Common myeloid progenitor, CD34-positive (primary cell): ENCODE measurements around the gene WNK3.

ENCODE experiments used
- CTCF ChIA-PET: fragments of 350-600 bp; sonication (Branson Sonifier 250); formaldehyde crosslinking; loops from one replicate; lab custom pipeline; 2021; ENCODE audit warnings: antibody characterized with exemption; lab: Charles Lee
- POLR2A ChIA-PET: fragments of 350-600 bp; sonication (Branson Sonifier 250); formaldehyde crosslinking; loops from one replicate; lab custom pipeline; 2021; ENCODE audit warnings: antibody characterized with exemption; lab: Charles Lee
- DNase-seq, 3 donors: peaks; one replicate each; pipeline versions ENCODE4 v3.0.0 to v3.0.0-alpha.2; 2013
- H3K27ac ChIP-seq, 2 experiments: 1 replicate in 1 of 2; 2 replicates in 1 of 2; pipeline ENCODE4 v1.7.0; 2013; ENCODE audit warnings: inconsistent platforms in 2 of 2, low read length in 2 of 2, mild to moderate bottlenecking in 2 of 2, low read depth in 1 of 2, moderate library complexity in 1 of 2; ENCODE audit not compliant: severe bottlenecking in 2 of 2, insufficient read depth in 1 of 2, poor library complexity in 1 of 2
- H3K27me3 ChIP-seq, 5 experiments: replicated peaks in 2 of 5; 1 replicate in 3 of 5; 2 replicates in 2 of 5; pipeline versions ENCODE4 v1.6.1 to v1.7.0; 2013; ENCODE audit warnings: low read length in 4 of 5, mild to moderate bottlenecking in 2 of 5, moderate library complexity in 2 of 5, inconsistent platforms in 1 of 5; ENCODE audit not compliant: insufficient read depth in 5 of 5, control insufficient read depth in 4 of 5
- H3K36me3 ChIP-seq, 4 experiments: 1 replicate in 2 of 4; 2 replicates in 2 of 4; pipeline versions ENCODE4 v1.6.1 to v1.7.0; 2013; ENCODE audit warnings: low read length in 3 of 4, control low read depth in 1 of 4, mild to moderate bottlenecking in 1 of 4; ENCODE audit not compliant: control insufficient read depth in 4 of 4, insufficient read depth in 4 of 4
- H3K4me1 ChIP-seq, 4 experiments: 1 replicate in 3 of 4; 2 replicates in 1 of 4; pipeline versions ENCODE4 v1.6.1 to v1.7.1; 2013; ENCODE audit warnings: low read length in 3 of 4, mild to moderate bottlenecking in 3 of 4, control low read depth in 1 of 4, inconsistent platforms in 1 of 4, moderate library complexity in 1 of 4; ENCODE audit not compliant: control insufficient read depth in 4 of 4, insufficient read depth in 4 of 4; ENCODE audit errors: control extremely low read depth in 1 of 4
- H3K4me3 ChIP-seq, 7 experiments: 1 replicate in 4 of 7; 2 replicates in 3 of 7; pipeline versions ENCODE4 v1.5.1 to v1.7.0; 2013; ENCODE audit warnings: mild to moderate bottlenecking in 7 of 7, low read length in 6 of 7, moderate library complexity in 6 of 7, inconsistent platforms in 2 of 7, low read depth in 2 of 7, control low read depth in 1 of 7; ENCODE audit not compliant: insufficient read depth in 4 of 7, control insufficient read depth in 1 of 7; ENCODE audit errors: extremely low read depth in 1 of 7
- H3K9me3 ChIP-seq, 5 experiments: 1 replicate in 4 of 5; 2 replicates in 1 of 5; pipeline versions ENCODE4 v1.6.1 to v1.7.1; 2013; ENCODE audit warnings: low read length in 4 of 5, mild to moderate bottlenecking in 2 of 5, inconsistent platforms in 1 of 5, low read depth in 1 of 5, moderate library complexity in 1 of 5; ENCODE audit not compliant: control insufficient read depth in 4 of 5, insufficient read depth in 2 of 5; ENCODE audit errors: control extremely low read depth in 1 of 5
- WGBS: methylation state at CpG from one replicate; pipeline ENCODE4 v1.1.5; 2013; ENCODE audit not compliant: insufficient coverage; 5-methylcytosine and 5-hydroxymethylcytosine counted together

WNK3 gene

DNA sequence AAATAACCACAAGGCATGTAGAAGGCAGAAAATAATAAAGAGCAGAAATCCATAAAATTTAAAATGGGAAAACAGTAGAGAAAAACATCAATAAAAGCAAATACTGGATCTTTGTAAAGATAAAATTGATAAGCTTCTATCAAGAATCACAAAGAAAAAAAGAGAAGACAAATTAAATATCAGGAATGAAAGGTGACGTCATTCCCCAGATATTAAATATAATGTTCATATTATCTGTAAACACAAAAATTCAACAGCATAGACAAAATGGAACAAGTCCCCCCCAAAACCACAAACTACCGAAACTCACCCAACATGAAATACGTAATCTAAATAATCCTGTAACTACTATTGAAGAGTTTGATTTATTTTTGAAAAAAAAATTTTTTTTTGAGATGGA is 144.2 kb downstream of the WNK3 start:
- no peak for DNase-seq
- no peaks in the 10 kb centered on the region for H3K36me3 ChIP-seq
- CTCF ChIA-PET = no interaction called here
- no peak overlapping the region for H3K27ac ChIP-seq
- peaks cover 0 to 3% (median 0%) of the 10 kb centered on the region in 5 experiments for H3K9me3 ChIP-seq
- POLR2A ChIA-PET = no interaction called here
- H3K27me3 ChIP-seq = no peaks in the 10 kb centered on the region
- no peaks in the 10 kb centered on the region for H3K4me1 ChIP-seq
- no CpG with 5 or more reads among the region's 3 CpGs for WGBS
- H3K4me3 ChIP-seq = no peak overlapping the region

DNA sequence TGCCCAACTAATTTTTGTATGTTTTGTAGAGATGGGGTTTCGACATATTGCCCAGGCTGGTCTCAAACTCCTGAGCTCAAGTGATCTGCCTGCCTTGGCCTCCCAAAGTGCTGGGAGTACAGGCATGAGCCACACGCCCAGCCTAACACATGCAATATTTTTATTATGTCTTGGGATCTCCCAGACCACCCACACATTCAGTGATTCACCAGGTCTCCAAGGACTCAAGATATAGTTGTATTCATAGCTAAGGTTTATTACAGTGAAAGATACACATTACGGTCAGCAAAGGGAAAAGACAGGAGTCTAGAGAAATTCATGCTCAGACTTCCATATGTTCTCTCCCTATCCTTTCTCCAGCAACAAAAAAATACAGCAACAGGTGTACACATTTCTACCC is 149.3 kb downstream of the WNK3 start:
- WGBS = 83% methylated on average over 1 of the region's 3 CpGs
- Histone ChIP-seq H3K36me3 (no peaks in the 10 kb centered on the region), H3K4me3 (no peak overlapping the region), H3K27me3 (no peaks in the 10 kb centered on the region), H3K27ac (no peak overlapping the region), H3K9me3 (no peaks in the 10 kb centered on the region), H3K4me1 (no peaks in the 10 kb centered on the region)
- POLR2A ChIA-PET = no interaction called here
- CTCF ChIA-PET = no interaction called here
- DNase-seq = no peak

DNA sequence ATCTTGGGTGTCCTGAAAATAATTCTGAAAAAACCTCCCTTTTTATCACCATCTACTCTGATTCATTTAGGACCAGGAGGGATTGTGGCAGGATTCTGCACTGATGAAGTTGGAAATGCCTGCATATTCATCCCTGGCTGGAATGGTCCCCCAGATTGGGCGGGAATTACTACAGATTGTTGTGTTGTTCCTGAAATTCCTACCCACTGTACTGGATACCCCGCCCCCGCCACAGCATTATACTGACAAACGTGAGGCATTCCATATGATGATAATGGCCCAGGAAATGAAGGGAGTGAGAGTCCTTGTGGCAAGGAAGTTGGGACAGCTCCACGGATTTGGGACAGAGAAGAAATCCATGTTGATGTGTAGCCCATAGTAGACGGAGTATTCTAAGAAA is 159.6 kb downstream of the WNK3 start:
- 66% methylated on average over 4 of the region's 6 CpGs for WGBS
- POLR2A ChIA-PET = no interaction called here

DNA sequence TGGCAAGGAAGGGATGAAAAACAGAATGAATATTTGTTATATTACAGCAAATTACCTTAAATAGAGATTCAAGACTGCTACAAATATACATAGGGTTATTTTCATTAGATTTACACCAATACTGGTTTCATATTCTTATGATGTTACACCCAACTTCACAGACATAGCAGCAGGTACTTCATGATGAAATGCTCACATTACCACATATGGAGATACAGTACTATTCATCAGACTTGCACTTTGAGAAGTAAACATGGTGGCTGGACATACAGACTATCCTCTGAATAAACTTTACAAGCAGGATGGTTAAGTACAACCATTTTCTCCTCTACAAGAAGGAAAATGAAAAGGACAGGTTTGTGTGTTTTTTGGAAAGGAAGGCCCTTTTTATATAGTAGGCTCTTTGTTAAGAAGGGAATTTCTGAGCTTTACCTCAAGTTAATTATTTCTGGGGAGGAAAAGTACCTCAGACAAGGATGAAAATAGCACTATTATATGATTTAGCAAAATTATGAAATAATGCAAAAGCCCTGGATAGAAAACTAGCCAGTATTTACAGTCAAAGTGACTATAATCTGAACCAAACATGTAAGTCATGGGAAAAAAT is 162.8 kb downstream of the WNK3 start:
- CTCF ChIA-PET = no interaction called here
- no peak overlapping the region for H3K4me3 ChIP-seq
- H3K4me1 ChIP-seq = no peaks in the 10 kb centered on the region
- no peaks in the 10 kb centered on the region for H3K9me3 ChIP-seq
- no peaks in the 10 kb centered on the region for H3K36me3 ChIP-seq
- DNase-seq = no peak
- POLR2A ChIA-PET = no interaction called here
- no peak overlapping the region for H3K27ac ChIP-seq
- peaks cover 0 to 2% (median 0%) of the 10 kb centered on the region in 5 experiments for H3K27me3 ChIP-seq

More for the DNA sequence above, 159.6 kb downstream of the WNK3 start:
- CTCF ChIA-PET = no interaction called here
- H3K4me1 ChIP-seq = no peaks in the 10 kb centered on the region
- H3K9me3 ChIP-seq = no peaks in the 10 kb centered on the region
- peaks cover 0 to 4% (median 0%) of the 10 kb centered on the region in 5 experiments for H3K27me3 ChIP-seq
- no peaks in the 10 kb centered on the region for H3K36me3 ChIP-seq
- no peak overlapping the region for H3K27ac ChIP-seq
- DNase-seq = no peak
- H3K4me3 ChIP-seq = no peak overlapping the region

DNA sequence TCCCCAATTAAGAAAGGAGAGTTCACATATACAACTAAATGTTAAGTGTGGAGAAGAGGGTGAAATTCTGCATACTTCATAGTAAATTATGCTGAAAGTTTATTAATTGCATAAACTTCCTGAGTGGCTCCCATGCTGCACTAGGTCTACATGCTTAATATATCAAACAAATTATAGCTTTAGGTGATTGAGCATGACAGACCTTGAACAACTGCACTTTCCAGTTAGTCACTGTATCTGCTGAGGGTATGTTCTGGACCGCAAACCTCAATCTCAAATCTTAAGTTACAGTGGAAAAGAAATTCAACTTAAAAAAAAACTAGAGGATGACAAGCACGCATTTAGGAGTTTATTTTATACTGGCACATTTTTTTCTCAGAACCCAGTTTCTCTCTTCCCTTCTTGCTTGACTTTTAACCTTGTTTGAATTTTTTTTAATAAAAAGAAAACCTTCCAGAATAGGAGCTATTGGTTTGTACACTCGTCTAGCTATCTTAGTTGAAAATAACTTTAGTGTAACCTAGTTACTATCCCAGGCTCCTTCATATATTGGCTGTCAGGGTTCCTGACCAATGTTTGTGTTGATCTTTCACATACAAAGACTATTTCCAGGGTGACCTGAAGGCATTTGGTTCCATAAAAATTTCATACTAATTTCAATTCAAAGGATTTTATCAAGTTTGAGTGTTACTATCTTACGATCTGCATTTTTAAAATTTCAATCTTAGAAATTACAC is 164.6 kb downstream of the WNK3 start:
- no peak overlapping the region for H3K4me3 ChIP-seq
- POLR2A ChIA-PET = no interaction called here
- CTCF ChIA-PET = no interaction called here
- H3K9me3 ChIP-seq = no peaks in the 10 kb centered on the region
- WGBS = 100% methylated on average over 1 of the region's 4 CpGs
- no peak overlapping the region for H3K27ac ChIP-seq
- no peaks in the 10 kb centered on the region for H3K4me1 ChIP-seq
- no peaks in the 10 kb centered on the region for H3K36me3 ChIP-seq
- no peak for DNase-seq
- H3K27me3 ChIP-seq = peaks cover 0 to 2% (median 0%) of the 10 kb centered on the region in 5 experiments

DNA sequence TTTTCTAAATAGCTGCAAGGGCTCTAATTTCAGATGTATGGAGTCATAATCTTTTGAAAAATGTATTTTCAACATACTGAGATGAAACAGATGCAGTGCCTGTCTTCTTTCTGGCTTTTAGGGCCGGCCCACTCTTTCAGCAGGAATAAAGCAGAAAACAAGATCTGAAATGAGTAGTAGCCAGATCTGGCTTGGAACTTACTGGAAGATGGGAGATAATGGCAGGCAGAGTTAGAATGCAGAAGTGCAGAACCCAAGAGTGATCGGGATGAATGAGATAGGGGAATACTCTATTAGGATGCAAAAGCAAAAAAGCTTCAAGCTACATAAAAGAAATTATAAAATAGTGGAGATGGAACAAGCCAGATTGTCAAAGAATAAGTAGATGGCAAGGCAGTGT is 173.4 kb downstream of the WNK3 start:
- H3K36me3 ChIP-seq = no peaks in the 10 kb centered on the region

DNA sequence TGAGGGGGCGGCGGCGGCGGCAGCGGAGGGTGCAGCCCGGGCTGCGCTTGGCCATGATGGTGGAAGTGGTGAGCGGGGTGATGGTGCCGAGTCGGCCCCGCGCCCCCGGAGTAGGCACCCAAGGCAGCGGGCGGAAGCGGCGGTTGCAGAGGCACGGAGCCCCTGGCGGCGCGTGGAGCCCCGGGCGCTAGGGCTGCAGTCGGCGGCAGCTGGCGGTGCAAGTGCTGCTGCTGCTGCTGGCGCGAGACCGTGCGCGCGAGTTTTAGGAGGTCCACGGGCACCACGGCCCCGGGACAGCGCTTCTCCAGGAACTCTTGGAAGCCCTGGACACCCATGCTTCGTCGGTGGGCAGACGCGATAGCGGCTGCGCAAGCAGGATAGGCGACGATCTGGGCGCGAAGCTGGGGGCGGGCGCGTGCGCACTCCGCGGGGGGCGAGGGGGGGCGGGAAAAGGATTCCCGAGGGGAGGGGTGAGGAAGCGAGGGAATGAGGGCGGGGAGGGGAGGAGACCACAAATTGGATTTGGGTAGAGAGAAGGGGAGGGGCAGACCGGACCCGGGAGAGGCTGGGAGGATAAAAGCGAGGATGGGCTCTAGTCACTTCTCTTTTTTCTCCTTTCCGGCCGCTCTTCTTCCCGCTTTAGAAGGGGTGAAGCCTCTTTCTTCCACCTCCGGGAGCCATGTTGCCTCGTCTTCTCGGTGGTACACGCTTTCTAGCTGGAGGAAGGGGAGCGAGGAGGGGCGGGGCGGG is 174.8 kb downstream of the WNK3 start, which contains the start of gene FAM120C:
Gene FAM120C (minus strand): TSS at position 391 of the 750 bp plus-strand sequence. CDS start 56 bp downstream, at position 335.
- POLR2A ChIA-PET = no interaction called here
- 43% methylated on average over 47 of the region's 70 CpGs for WGBS
- Histone ChIP-seq H3K27ac (peak within 1 kb of the TSS; percentile 33 to 49), H3K27me3 (no peaks in the 10 kb centered on the region), H3K9me3 (no peaks in the 10 kb centered on the region), H3K4me1 (peaks cover 1 to 27% (median 12%) of the 10 kb centered on the region in 4 experiments), H3K36me3 (no peaks in the 10 kb centered on the region), H3K4me3 (peak within 1 kb of the TSS; percentile 61 to 83 (median 69))
- CTCF ChIA-PET = interaction anchor here (0.5 to 0.9 kb wide), 2 partner anchors 24 to 63 kb away, joined by 3 read pairs; no protein-coding TSS in a partner anchor
- DNase-seq = peak; percentile 64 to 86 (median 79)

More for the DNA sequence above, 173.4 kb downstream of the WNK3 start:
- H3K9me3 ChIP-seq = no peaks in the 10 kb centered on the region
- ChIA-PET POLR2A (no interaction called here), CTCF (no interaction called here)
- no peak for DNase-seq
- H3K4me3 ChIP-seq = no peak overlapping the region
- 100% methylated on average over 1 of the region's 2 CpGs for WGBS
- no peak overlapping the region for H3K27ac ChIP-seq
- H3K4me1 ChIP-seq = peaks cover 0 to 27% (median 10%) of the 10 kb centered on the region in 4 experiments
- no peaks in the 10 kb centered on the region for H3K27me3 ChIP-seq
